GM20000 (cell line): ENCODE measurements around the gene ZNF594.
"Not testable (repeated sequence)": the region's sequence is repeated elsewhere in the genome, so short reads cannot be mapped to it uniquely, and the experiment has no call there.

Experiments
- DNase-seq: peaks from one replicate; pipeline ENCODE4 v3.0.0; 2012; ENCODE audit warnings: low spot score
- TF ChIP-seq, protein P1 (sequence below): IDR thresholded peaks from 2 replicates; pipeline ENCODE4 v1.5.1; 2012; ENCODE audit warnings: mild to moderate bottlenecking, control low read depth; ENCODE audit errors: extremely low read depth, missing control alignments

The ZNF594 gene

DNA sequence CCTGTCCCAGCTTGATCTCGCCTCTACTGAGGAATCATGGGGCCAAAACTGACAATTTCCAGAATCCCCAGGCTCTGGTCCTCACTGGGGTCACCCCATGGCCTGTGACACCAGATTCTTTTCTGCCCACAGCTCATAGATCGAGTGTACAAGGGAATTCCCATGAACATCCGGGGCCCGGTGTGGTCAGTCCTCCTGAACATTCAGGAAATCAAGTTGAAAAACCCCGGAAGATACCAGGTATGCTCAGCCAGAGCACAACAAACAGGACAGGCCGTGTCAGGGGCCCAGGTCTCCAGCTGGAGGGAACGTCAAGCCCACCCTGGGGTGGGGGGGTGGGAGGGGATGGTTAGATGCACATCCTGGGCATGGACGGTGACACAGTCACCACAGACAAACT lies 58.4 kb downstream of the ZNF594 start:
- DNase-seq, result no peak
- TF ChIP-seq, protein P1, sequence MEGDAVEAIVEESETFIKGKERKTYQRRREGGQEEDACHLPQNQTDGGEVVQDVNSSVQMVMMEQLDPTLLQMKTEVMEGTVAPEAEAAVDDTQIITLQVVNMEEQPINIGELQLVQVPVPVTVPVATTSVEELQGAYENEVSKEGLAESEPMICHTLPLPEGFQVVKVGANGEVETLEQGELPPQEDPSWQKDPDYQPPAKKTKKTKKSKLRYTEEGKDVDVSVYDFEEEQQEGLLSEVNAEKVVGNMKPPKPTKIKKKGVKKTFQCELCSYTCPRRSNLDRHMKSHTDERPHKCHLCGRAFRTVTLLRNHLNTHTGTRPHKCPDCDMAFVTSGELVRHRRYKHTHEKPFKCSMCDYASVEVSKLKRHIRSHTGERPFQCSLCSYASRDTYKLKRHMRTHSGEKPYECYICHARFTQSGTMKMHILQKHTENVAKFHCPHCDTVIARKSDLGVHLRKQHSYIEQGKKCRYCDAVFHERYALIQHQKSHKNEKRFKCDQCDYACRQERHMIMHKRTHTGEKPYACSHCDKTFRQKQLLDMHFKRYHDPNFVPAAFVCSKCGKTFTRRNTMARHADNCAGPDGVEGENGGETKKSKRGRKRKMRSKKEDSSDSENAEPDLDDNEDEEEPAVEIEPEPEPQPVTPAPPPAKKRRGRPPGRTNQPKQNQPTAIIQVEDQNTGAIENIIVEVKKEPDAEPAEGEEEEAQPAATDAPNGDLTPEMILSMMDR, result no peak

DNA sequence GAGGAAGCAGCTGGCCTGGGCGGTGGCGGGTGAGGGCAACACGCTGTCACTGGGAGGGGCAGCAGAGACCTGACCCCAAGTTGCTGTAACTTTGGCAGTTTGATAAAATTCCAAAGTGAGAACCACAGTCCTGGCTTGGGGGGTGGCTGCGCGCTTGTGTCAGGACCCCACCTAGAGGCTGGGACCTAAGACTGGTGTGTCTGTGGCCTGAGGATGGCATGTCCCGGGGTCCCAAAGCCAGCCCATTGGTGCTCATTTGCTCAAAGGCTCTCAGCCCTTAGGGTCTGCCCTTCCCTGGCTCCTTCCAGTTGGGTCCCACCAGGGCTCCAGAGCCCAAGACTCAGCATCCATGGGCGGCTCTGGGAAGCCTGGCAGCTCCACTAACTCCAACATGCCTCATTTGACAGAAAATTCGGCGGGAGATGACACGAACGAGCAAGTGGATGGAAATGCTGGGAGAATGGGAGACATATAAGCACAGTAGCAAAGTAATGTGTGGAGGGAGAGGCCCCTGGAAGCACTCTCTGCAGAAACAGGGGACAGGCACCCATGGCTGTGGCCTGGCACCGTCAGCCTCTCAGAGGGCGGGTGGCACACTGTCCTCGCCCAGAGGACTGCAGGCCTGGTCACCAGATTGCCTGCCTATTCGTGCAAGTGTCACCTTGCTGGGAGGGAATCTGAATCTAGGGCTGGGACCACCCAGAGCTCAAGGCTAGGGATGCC lies 59.0 kb downstream of the ZNF594 start:
- DNase-seq, result not testable (repeated sequence)

DNA sequence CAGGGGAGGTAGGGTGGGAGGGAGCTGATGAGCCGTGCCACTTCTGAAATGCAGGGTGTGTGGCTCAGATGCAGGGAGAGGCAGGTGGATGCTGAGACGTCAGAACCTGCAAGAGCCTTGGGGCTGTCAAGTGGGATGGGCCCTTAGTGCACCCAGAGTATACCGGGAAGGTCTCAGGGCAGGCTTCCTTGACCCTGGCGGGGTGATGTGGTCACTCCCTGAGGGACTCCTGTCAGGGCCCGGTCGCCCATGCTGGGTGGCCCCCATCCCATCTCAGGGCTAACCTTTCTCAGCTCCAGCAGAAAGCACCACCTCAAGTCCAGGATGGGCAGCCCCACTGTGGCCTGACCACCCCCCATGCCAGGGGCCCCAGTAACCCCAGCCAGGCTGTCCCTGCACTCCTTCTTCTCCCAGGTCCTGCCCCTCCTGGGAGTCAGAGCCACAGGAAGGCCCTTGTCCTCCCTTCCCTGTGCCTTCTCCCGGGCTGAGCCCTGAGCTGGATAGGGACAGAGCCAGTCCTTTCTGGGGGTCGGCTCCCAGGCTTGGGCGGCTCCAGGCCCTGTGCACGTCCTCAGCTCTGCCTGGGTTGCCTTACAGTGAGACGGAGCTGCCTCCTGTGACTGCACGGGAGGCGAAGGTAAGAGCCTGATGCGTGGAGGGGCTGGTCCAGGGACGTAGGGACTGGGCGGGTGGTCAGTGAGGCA lies 59.7 kb downstream of the ZNF594 start:
- not testable (repeated sequence) for DNase-seq

DNA sequence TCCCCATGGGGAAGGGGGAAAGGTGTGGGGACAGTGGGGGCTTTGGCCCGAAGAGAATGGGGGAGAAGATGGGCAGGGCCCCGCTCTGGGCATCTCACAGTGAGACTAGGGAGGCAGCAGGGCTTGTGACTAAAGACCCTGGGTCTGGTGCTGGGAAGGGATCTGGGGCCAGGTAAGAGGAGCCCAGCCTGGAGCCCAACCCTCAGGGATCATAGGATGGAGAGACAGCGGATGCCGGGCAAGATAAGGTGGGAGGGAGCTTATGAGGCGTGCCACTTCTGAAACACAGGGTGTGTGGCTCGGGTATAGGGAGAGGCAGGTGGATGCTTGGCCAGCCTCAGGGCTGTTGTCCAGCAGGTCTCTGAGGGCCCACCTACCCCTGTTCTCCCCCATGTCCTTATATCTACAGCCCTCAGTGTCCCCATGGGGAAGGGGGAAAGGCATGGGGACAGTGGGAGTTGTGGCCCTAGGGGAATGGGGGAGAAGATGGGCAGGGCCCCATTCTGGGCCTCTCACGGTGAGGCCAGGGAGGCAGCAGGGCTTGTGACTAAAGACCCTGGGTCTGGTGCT lies 60.4 kb downstream of the ZNF594 start:
- TF ChIP-seq, protein P1, result no peak
- DNase-seq, result no peak

DNA sequence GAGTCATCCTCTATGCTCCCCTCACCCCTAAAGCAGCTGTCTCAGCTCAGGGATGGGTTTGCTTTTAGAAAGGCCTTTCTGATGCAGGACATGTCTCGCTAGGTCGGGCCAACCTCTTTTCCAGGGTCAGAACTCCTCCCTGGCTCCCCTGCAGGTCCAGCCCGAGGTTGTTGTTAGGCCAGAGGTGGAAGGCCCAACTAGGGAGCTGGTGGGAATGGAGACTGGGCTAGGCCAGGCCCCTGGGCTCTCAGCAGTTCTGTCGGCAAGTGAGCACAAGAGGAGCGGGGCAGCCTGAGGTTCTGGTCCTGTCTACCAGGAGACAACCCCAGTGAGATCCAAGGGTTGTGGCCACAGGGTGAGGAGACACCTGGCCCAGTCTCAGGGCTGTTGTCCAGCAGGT lies 61.0 kb downstream of the ZNF594 start:
- not testable (repeated sequence) for DNase-seq

DNA sequence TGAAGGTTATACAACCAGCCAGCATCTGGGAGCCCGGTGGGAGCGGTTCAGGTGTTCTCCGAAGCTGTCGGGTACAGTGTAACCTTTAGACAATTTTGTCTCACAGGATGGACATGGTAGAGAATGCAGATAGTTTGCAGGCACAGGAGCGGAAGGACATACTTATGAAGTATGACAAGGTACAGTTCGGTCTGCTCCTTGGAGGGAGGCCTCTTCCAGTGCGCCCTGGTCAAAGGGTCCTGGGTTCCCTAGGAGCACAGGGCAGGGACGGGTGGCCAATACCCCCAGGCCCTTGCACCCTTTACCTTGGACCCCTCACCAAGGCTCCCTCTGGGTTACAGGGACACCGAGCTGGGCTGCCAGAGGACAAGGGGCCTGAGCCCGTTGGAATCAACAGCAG lies 61.4 kb downstream of the ZNF594 start:
- not testable (repeated sequence) for DNase-seq

DNA sequence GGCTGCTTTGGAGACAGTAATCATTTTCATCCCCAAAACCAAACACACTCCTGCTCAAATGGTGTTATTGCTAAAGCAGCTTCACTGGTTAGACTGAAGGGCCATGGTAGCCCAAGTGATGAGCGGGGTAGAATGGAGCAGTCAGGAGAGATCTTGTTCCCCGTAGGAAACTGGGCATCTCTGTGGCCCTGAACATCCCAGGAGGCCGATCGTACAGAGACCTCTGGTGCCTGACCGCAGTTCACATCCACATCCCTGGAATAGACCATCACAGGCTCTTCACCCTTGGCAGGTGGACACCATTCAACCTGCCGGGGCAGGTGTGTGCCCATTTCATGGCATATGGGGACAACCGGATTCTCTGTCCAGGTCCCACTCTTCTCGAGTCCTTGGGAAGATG lies 61.9 kb downstream of the ZNF594 start:
- DNase-seq, result not testable (repeated sequence)
